ENCODE data around the gene BPIFA1. TPM values are rescaled to one million over a fixed set of nuclear protein-coding genes. Genes with fewer than 3 reads are reported as not detected.

Gene BPIFA1
- polyA plus RNA-seq, 1 of the 3 experiments (the other 2 are of a cell fraction), result not detected

DNA sequence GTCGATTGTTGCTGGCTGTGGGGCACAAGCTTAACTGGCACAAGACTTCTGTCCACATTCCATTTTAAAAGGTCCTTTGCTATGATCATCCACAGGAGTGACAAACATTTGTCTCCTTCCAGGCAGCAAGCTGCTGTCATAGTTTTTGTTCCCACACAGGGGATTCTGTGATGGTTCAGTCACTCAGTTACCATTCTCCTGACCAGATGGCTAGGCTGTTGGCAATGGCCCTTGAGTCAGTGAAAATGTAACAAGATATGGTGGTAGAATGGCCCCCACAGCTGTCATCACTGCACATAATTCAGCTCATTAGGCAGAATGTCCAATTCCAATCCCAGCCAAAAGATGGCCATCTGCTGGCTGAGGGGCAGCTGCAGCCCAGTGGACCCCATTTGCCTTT, 13.7 kb downstream of the BPIFA1 start:
- Histone ChIP-seq H3K79me2 (ENCODE audit: insufficient read depth) (no peaks in the 10 kb centered on the region), H3K9ac (no peak overlapping the region), H3K4me3 (ENCODE audit: low read depth in 2 of 2, low read length in 1 of 2) (no peak overlapping the region), H3K9me3 (no peaks in the 10 kb centered on the region), H3K36me3 (replicated peaks in 1 of 2; ENCODE audit: control insufficient read depth in 1 of 2, insufficient read depth in 2 of 2, low read length in 1 of 2) (no peaks in the 10 kb centered on the region), H3K4me1 (ENCODE audit: control insufficient read depth in 1 of 2, insufficient read depth in 2 of 2, low read depth in 1 of 2, low read length in 1 of 2) (no peaks in the 10 kb centered on the region), H3K27me3 (ENCODE audit: insufficient read depth) (no peaks in the 10 kb centered on the region), H4K20me1 (ENCODE audit: insufficient read depth) (no peaks in the 10 kb centered on the region), H3K4me2 (no peak overlapping the region), H3K27ac (ENCODE audit: low read depth in 2 of 2, low read length in 1 of 2) (no peak overlapping the region), H3K9me2 (no peaks in the 10 kb centered on the region), H3F3A (replicated peaks; ENCODE audit: insufficient read depth) (no peaks in the 10 kb centered on the region), H2AFZ (ENCODE audit: low read depth) (no peak overlapping the region)
- CTCF ChIA-PET, result no interaction called here
- TF ChIP-seq, protein P1, sequence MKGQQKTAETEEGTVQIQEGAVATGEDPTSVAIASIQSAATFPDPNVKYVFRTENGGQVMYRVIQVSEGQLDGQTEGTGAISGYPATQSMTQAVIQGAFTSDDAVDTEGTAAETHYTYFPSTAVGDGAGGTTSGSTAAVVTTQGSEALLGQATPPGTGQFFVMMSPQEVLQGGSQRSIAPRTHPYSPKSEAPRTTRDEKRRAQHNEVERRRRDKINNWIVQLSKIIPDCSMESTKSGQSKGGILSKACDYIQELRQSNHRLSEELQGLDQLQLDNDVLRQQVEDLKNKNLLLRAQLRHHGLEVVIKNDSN (IDR thresholded peaks at IDR 0.05; ENCODE audit: borderline replicate concordance, low read depth), result no peak
- TF ChIP-seq GATA2 (CRISPR knock-in tag; IDR thresholded peaks at IDR 0.05) (no peak), FOXM1 (IDR thresholded peaks at IDR 0.05; ENCODE audit: low read depth) (no peak), CTCF (IDR thresholded peaks at IDR 0.05) (no peak), FOSL2 (IDR thresholded peaks at IDR 0.05; ENCODE audit: borderline replicate concordance, low read depth) (no peak), MXI1 (IDR thresholded peaks at IDR 0.05; ENCODE audit: low read depth, low read length) (no peak), MAX (IDR thresholded peaks at IDR 0.05; ENCODE audit: low read depth) (no peak)
- 0% methylated on average over 1 of the region's 1 CpG for WGBS (ENCODE audit: low lambda C conversion rate)
- POLR2A ChIA-PET, result no interaction called here
- no peak for DNase-seq

DNA sequence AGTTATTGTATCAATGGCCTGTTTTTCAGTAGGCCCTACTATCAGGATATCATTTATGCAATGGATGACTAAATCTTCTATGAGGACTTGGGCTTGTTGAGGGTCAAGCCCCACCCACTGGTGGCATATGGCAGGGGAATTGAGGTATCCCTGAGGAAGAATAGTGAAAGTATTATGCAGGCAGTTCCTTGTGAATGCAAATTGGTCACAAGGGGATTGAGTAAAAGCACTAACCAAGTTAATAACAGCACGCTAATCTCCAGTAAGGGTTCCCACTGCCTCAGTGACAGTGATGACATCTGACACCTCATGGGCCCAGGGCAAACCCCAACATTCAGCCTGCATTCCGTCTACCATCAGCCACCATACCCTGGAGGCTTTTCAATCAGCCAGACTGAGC, 14.9 kb downstream of the BPIFA1 start:
- H3K36me3 ChIP-seq (replicated peaks in 1 of 2; ENCODE audit: control insufficient read depth in 1 of 2, insufficient read depth in 2 of 2, low read length in 1 of 2), result no peaks in the 10 kb centered on the region
- no peaks in the 10 kb centered on the region for H3K27me3 ChIP-seq (ENCODE audit: insufficient read depth)
- 50% methylated on average over 2 of the region's 2 CpGs for WGBS (ENCODE audit: low lambda C conversion rate)
- no peak overlapping the region for H3K9ac ChIP-seq
- no peaks in the 10 kb centered on the region for H3K4me1 ChIP-seq (ENCODE audit: control insufficient read depth in 1 of 2, insufficient read depth in 2 of 2, low read depth in 1 of 2, low read length in 1 of 2)
- no peaks in the 10 kb centered on the region for H3F3A ChIP-seq (replicated peaks; ENCODE audit: insufficient read depth)
- TF ChIP-seq SMC3 (IDR thresholded peaks at IDR 0.05; ENCODE audit: low read depth, low read length) (no peak), ELF1 (IDR thresholded peaks at IDR 0.05) (no peak), GATA2 (CRISPR knock-in tag; IDR thresholded peaks at IDR 0.05) (no peak), NRF1 (IDR thresholded peaks at IDR 0.05; ENCODE audit: low read depth, low read length) (no peak), MEF2A (IDR thresholded peaks at IDR 0.05; ENCODE audit: borderline replicate concordance, low read depth) (no peak), MXI1 (IDR thresholded peaks at IDR 0.05; ENCODE audit: low read depth, low read length) (no peak), PBX3 (IDR thresholded peaks at IDR 0.05) (no peak), FOSL2 (IDR thresholded peaks at IDR 0.05; ENCODE audit: borderline replicate concordance, low read depth) (no peak), TCF12 (IDR thresholded peaks at IDR 0.05) (no peak), IRF3 (IDR thresholded peaks at IDR 0.05; ENCODE audit: low read depth, low read length) (no peak)
- DNase-seq, result no peak
- H3K9me2 ChIP-seq, result 0 out of 2 replicates have a peak, but pooled peaks cover 2% of the 10 kb centered on the region
- no peak overlapping the region for H3K27ac ChIP-seq (ENCODE audit: low read depth in 2 of 2, low read length in 1 of 2)
- no peaks in the 10 kb centered on the region for H3K79me2 ChIP-seq (ENCODE audit: insufficient read depth)
- CTCF ChIA-PET, result interaction anchor here (3.0 kb wide), 1 partner anchor 12 kb away, joined by 13 read pairs; no protein-coding TSS in a partner anchor
- no peak overlapping the region for H3K4me3 ChIP-seq (ENCODE audit: low read depth in 2 of 2, low read length in 1 of 2)
- no peak overlapping the region for H2AFZ ChIP-seq (ENCODE audit: low read depth)
- POLR2A ChIA-PET, result no interaction called here
- H4K20me1 ChIP-seq (ENCODE audit: insufficient read depth), result no peaks in the 10 kb centered on the region
- H3K4me2 ChIP-seq, result no peak overlapping the region
- no peaks in the 10 kb centered on the region for H3K9me3 ChIP-seq
